GM15510 (cell line): ENCODE results near the gene UCHL5.

Experiments
- POLR2A ChIP-seq: IDR thresholded peaks from 3 replicates; pipeline ENCODE4 v1.6.1; 2011; ENCODE audit warnings: borderline replicate concordance; ENCODE audit not compliant: insufficient read length; ENCODE audit errors: extremely low read depth

The UCHL5 gene

DNA sequence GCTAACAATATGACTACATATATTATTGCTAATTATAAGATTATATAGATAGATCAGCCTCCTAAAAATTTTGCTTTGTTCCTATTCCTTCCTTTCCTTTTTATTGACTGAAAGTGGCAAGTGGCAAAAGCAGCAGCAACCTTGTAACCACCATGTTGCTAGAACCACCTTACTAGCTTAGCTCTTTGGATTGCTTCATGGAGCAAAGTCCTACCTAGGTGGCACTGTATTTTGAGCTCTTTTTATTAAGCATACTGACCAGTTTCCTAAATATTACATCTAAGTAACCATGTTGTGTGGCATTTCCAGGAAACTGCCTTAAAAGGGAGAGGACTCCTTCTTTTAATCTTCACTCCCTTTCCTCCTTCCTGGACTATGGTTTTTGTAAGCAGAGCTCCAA is 90.8 kb downstream of the UCHL5 start:
- TF ChIP-seq POLR2A, result no peak

DNA sequence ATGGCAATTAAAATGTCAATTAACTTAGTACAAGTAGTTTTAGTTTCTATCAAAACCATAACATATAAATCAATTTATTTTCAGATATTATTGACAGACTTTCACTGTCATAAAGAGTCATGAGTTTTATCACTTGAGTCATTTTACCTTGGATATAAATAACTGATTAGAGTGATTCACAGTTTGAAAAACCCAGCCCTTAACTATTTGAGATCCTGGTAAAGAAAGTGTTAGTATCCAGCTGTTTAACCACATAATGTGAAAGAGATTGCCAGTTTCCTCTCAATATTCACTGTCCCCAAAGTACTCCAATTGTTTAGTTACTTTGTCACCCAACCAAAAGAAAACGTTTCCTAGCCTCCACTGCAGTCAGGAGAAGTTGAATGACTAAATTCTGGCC is 91.3 kb downstream of the UCHL5 start:
- no peak for TF ChIP-seq POLR2A

GRCh38 chr1:192967211-192967877 is 91.8 kb downstream of the UCHL5 start:
- TF ChIP-seq POLR2A, result no peak

GRCh38 chr1:192966073-192966472 is 93.1 kb downstream of the UCHL5 start:
- TF ChIP-seq POLR2A, result no peak

- TF ChIP-seq POLR2A, result no peak
Observed at GRCh38 chr1:192962901-192963300, 96.3 kb downstream of the UCHL5 start.
